GM18951 (cell line): ENCODE results near the gene CALML4.
"Not testable (repeated sequence)": the region's sequence is repeated elsewhere in the genome, so short reads cannot be mapped to it uniquely, and the experiment has no call there.

ENCODE experiments used
- POLR2A ChIP-seq: IDR thresholded peaks from 4 replicates; pipeline ENCODE4 v1.6.1; 2011; ENCODE audit warnings: mild to moderate bottlenecking; ENCODE audit not compliant: insufficient read length, insufficient read depth; ENCODE audit errors: extremely low read depth
- in situ Hi-C: fragments of 300-500 bp; cut with MboI; formaldehyde crosslinking; loops from one replicate; pipeline ENCODE4 v1.12.0; 2022; ENCODE audit warnings: low sequenced_read_pairs, mixed read lengths, inconsistent platforms; ENCODE audit not compliant: unreplicated experiment

CALML4 gene

DNA sequence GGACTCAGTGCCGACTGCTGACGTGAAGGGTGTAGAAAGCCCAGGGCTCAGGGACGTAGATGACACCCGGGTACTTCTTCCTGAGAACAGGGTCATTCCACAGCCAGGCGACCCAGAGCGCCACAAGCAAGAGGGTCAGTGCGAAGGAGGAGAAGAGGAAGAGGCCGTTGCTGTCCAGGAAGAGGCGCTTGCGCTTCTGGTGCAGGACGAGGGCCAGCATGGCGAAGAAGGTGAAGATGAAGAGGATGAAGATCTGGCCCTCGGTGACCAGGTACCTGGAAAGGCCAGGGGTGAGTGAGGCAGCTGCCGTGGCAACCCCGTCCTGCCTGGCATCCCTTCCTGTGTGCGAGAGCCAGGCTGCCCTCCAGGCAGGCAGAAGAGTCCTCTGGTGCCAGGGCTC, 3.0 kb upstream of the CALML4 start:
- in situ Hi-C loops: no loop called here
- no peak for TF ChIP-seq POLR2A

DNA sequence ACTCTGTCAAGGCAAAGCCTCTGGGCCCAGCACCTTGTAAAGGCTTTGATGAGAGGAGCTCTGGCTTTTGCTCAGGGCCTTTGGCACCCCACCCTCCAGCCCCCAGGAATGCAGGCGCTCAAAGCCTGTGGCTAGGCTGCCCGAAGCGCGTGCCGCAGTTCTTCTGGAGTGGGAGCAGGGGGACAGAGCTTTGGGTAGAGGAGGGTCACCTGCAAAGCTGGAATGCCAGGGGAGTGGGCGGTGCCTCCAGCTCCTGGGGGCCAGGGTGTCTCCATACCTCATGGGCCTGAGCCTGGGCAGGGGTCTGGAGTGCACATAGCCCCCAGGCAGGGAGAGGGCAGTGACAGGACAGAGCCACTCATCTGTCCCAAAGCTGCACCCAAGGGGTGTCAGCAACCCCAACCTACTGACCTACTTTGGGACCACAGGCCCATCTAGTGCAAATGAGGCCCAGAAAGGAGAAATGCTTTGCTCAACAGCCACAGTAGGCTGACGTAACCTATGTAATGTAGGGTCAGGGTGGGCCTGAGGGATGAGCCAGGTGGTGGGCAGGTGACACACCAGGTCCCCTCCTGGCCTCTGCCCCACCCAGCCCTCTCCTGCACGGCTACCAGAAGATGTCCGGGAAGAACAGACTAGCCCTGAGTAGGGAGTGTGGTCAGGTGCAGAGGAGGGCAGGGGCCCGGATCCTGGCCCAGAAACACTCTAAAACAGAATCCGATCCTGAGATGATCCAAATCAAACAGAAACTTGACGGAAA, 2.2 kb upstream of the CALML4 start:
- in situ Hi-C loops: no loop called here
- no peak for TF ChIP-seq POLR2A

- TF ChIP-seq POLR2A: no peak
- in situ Hi-C loops: no loop called here
These were observed 1.6 kb upstream of the CALML4 start for GRCh38 chr15:68206711-68207151.

DNA sequence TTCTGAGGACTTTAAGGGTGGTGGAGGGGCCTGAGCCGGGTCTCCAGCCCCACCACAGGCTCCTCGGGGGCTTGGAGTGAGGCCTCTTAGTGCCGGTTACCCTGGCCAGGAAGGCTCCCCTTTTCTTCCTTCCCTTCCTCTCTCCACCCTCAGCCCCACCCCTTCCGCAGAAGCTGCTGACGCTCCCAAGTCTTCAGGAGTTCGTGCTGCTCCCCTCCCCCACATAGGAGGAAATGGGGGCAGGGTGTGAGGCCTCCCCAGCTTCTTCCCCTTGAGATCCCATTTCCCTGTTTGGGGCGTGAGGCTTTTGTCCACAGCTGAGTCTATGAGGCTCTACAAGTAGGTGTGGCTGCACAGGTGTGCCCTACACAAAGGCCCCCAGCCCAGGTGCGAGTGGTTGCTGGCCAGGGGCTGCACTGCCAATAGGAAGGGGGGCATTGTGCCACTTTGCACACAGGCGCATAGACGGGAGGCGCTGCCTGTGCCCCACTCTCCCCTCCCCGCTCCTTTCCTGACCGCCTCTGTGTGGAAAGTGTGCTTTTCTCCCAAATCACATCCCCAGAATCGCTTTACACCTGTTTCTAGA, 915 bp upstream of the CALML4 start:
- TF ChIP-seq POLR2A: no peak
- in situ Hi-C loops: no loop called here

- in situ Hi-C loops: no loop called here
- no peak for TF ChIP-seq POLR2A
These were observed 419 bp upstream of the CALML4 start for GRCh38 chr15:68205558-68205944.

- in situ Hi-C loops: no loop called here
These were observed 771 bp downstream of the CALML4 start for GRCh38 chr15:68204361-68204760.

DNA sequence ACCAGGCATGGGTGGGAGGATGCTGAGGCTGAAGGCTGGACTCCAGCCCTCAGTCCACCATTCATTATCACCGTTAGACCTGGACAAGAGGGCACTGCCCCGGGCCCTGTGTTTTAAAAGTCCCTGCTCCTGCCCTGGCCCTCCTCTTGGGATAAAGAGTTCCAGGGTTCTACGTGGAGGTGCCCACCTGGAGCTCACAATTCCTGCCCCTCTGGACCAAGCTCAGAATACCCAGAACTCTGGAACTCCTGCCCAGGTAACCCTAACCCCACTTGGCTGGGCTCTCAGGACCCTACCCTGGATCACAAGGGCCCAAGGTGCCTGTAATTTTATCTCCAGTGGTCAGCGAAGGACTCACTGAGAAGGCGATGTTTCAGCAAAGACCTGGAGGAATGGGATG, 1.2 kb downstream of the CALML4 start:
- no peak for TF ChIP-seq POLR2A
- in situ Hi-C loops: no loop called here

More at GRCh38 chr15:68204361-68204760, 771 bp downstream of the CALML4 start:
- no peak for TF ChIP-seq POLR2A

GRCh38 chr15:68203486-68203885, 1.6 kb downstream of the CALML4 start:
- in situ Hi-C loops: no loop called here
- TF ChIP-seq POLR2A: no peak

DNA sequence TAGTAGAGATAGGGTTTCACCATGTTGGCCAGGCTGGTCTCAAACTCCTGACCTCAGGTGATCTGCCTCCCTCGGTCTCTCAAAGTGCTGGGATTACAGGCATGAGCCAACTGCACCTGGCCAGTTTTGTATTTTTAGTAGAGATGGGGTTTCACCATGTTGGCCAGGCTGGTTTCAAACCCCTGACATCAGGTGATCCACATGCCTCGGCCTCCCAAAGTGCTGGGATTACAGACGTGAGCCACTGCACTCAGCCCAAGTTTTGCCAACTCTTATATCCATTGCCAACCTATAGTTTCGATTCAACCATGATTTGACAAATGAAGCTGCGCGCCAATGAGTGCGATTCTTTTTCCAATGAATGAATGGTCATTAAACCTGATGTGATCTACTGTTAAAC, 2.1 kb downstream of the CALML4 start:
- in situ Hi-C loops: not testable (repeated sequence)

- in situ Hi-C loops: no loop called here
These were observed 3.3 kb downstream of the CALML4 start for GRCh38 chr15:68201879-68202261.

DNA sequence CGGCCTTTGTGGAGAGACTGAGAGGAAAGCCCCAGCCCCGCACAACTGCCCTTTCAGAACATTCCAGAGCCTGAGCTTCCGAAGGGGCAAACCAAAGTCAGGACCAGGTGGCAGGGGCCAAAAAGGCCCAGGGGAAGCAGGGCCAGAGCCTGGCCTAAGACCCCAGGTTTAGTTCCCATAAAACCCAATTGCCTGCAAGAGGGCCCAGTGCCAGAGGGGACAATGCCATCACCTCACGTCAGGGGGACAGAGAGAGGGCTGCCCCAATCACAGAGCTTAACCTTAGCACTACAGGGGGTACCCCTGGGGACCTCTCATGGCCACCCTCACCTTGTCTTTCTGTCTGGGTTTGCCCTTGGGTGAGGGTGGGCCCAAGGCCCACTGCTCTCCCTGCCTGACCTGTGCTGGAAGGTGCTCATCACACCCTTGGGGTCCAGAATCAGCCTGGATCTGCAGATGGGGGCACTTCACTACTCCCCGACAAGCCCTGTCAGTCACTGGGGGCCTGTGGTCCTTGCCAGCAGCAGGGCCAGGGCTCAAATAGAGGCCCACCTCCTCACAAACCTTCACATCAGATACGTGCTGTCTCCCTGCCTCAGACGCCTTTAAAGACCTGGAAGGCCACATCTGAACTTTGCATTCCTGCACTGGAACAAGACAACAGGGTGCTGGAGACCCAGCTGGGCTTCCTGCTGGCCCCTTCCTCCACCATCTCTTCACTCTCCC, 3.8 kb downstream of the CALML4 start:
- in situ Hi-C loops: no loop called here
- TF ChIP-seq POLR2A: no peak

More at GRCh38 chr15:68201879-68202261, 3.3 kb downstream of the CALML4 start:
- no peak for TF ChIP-seq POLR2A

GRCh38 chr15:68200016-68200861, 4.9 kb downstream of the CALML4 start:
- in situ Hi-C loops: no loop called here

DNA sequence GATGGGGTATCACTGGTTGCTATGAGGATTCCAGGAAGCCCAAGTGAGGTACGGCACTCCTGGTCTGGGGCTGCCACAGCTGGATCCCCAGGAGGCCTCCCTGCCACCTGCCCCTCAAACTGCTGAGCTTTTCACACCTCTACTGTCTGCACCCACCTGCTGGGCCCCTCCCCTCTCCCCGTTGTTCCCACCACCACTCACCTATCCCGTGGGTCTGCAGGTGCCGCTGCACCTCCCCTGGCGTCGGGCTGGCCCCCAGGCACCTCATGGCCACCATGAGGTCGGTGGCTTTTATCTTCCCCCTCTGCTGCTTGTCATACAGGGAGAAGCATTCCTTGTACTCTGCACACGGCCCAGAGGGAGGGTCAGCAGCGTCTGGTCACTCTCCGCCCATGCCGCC, 5.8 kb downstream of the CALML4 start:
- no peak for TF ChIP-seq POLR2A
- in situ Hi-C loops: no loop called here

More at GRCh38 chr15:68200016-68200861, 4.9 kb downstream of the CALML4 start:
- no peak for TF ChIP-seq POLR2A

- no peak for TF ChIP-seq POLR2A
- in situ Hi-C loops: no loop called here
These were observed 7.3 kb downstream of the CALML4 start for GRCh38 chr15:68197661-68198437.
